AG04450 (cell line): ENCODE data around the gene IGFN1. TPM values are rescaled to one million over a fixed set of nuclear protein-coding genes. Genes with fewer than 3 reads are reported as not detected.
A peak's percentile ranks its signal among the peaks of the same experiment; 100 is the strongest.

Experiments
- CTCF ChIA-PET: fragments of 300-600, 350-600 bp; formaldehyde crosslinking; extraction: SDS; loops from one replicate; lab custom pipeline; 2022; ENCODE audit warnings: antibody characterized with exemption, inconsistent platforms; lab: Charles Lee
- POLR2A ChIA-PET: fragments of 350-600 bp; formaldehyde crosslinking; extraction: SDS; loops from one replicate; lab custom pipeline; 2021; ENCODE audit warnings: antibody characterized with exemption, inconsistent platforms; lab: Yijun Ruan, JAX
- DNase-seq: peaks from one replicate; pipeline ENCODE4 v3.0.0-alpha.2; 2011; ENCODE audit warnings: low read depth, low spot score
- H3K27ac ChIP-seq: one replicate; pipeline ENCODE4 v1.5.1; 2012; ENCODE audit warnings: low read depth, low read length, control low read depth
- H3K27me3 ChIP-seq: one replicate; pipeline ENCODE4 v1.6.0; 2012; ENCODE audit warnings: low read length; ENCODE audit not compliant: control insufficient read depth, insufficient read depth
- H3K4me3 ChIP-seq: 2 replicates; pipeline ENCODE4 v1.5.1; 2011; ENCODE audit warnings: mild to moderate bottlenecking, low read depth, low read length, control low read depth
- H3K9me3 ChIP-seq: 2 replicates; pipeline ENCODE4 v1.5.1; 2012; ENCODE audit warnings: low read length; ENCODE audit not compliant: control insufficient read depth, insufficient read depth
- polyA minus RNA-seq: library from RNA; depleted of rRNA, polyadenylated mRNA; stranded (reverse); fragments of >200 nt; gene quantifications from 2 replicates; pipeline ENCODE4 v1.2.3, GENCODE V29; 2011; rRNA and poly(A)+ RNA removed
- polyA plus RNA-seq: library from polyadenylated mRNA; depleted of rRNA; stranded (reverse); fragments of >200 nt; gene quantifications from 2 replicates; pipeline ENCODE4 v1.2.3, GENCODE V29; 2011; rRNA removed
- TF ChIP-seq, protein P1 (sequence below): IDR thresholded peaks from 2 replicates; pipeline ENCODE4 v1.5.1; 2011; ENCODE audit warnings: low read depth, low read length, control low read depth, inconsistent platforms

The IGFN1 gene
- polyA plus RNA-seq, result 0.01 TPM in 1 of 2 replicates, not detected in the other
- polyA minus RNA-seq, result 0.05 TPM in 1 of 2 replicates, not detected in the other

GRCh38 chr1:201190624-201191051 is at the start of gene IGFN1:
Gene IGFN1, plus strand, starts transcription at chr1:201190824. Its CDS starts 2,470 bp downstream, at chr1:201193294.
- H3K27me3 ChIP-seq, result no peaks in the 10 kb centered on the region
- ChIA-PET POLR2A (no interaction called here), CTCF (no interaction called here)
- no peak for DNase-seq
- H3K27ac ChIP-seq, result peak within 1 kb of the TSS; percentile 11
- no peak within 1 kb of the TSS for H3K4me3 ChIP-seq
- peaks cover 2% of the 10 kb centered on the region; the same call in 1 of the 2 replicates for H3K9me3 ChIP-seq
- TF ChIP-seq, protein P1, sequence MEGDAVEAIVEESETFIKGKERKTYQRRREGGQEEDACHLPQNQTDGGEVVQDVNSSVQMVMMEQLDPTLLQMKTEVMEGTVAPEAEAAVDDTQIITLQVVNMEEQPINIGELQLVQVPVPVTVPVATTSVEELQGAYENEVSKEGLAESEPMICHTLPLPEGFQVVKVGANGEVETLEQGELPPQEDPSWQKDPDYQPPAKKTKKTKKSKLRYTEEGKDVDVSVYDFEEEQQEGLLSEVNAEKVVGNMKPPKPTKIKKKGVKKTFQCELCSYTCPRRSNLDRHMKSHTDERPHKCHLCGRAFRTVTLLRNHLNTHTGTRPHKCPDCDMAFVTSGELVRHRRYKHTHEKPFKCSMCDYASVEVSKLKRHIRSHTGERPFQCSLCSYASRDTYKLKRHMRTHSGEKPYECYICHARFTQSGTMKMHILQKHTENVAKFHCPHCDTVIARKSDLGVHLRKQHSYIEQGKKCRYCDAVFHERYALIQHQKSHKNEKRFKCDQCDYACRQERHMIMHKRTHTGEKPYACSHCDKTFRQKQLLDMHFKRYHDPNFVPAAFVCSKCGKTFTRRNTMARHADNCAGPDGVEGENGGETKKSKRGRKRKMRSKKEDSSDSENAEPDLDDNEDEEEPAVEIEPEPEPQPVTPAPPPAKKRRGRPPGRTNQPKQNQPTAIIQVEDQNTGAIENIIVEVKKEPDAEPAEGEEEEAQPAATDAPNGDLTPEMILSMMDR, result no peak

DNA sequence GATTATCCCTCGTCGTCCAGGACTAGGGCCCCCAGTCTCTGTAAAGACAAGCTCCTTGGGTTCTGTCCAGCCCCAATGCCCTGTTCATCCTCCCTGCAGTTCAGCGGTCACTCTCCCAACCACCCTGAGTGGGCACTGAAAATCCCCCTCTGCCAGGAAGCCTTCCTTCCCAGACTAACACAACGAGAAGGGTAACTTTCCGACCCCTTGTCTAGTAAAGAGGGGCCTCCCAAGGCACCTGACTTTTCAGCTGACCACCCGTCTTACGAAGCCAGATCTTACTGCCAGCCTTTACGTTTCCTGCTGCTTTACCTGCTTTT is 49.7 kb upstream of the IGFN1 start:
- POLR2A ChIA-PET, result no interaction called here
- DNase-seq, result no peak
- no peak overlapping the region for H3K4me3 ChIP-seq
- H3K9me3 ChIP-seq, result no peaks in the 10 kb centered on the region
- H3K27me3 ChIP-seq, result no peaks in the 10 kb centered on the region
- no peak overlapping the region for H3K27ac ChIP-seq
- TF ChIP-seq, protein P1, result no peak
- CTCF ChIA-PET, result interaction anchor here (1.8 kb wide), 1 partner anchor 8 kb away, joined by 4 read pairs; no protein-coding TSS in a partner anchor

DNA sequence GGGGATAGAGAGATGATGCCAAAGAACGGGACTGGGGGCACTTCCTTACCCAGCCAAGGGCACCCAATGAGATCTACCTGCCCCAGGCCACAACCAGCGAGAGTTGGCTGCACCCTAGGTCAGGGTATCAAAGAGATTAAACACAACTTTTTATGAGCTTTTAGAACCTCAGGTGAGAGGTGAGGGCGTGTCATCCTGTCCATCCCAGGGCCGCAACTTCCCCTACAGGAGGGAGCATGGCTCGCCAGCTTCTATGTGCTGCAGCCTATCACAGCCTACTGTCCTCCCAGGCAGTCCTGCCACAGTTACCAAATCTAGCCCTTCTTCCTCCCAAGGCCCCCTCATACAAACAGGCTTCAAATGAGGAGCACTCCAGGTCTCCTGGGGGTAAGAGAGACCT is 49.2 kb upstream of the IGFN1 start:
- TF ChIP-seq, protein P1, result no peak
- ChIA-PET POLR2A (no interaction called here), CTCF (no interaction called here)
- no peaks in the 10 kb centered on the region for H3K9me3 ChIP-seq
- no peak overlapping the region for H3K4me3 ChIP-seq
- H3K27me3 ChIP-seq, result no peaks in the 10 kb centered on the region
- H3K27ac ChIP-seq, result no peak overlapping the region
- no peak for DNase-seq

GRCh38 chr1:201142011-201142848 is 48.4 kb upstream of the IGFN1 start:
- CTCF ChIA-PET, result no interaction called here
- Histone ChIP-seq H3K4me3 (no peak overlapping the region), H3K27me3 (no peaks in the 10 kb centered on the region), H3K9me3 (no peaks in the 10 kb centered on the region), H3K27ac (no peak overlapping the region)
- TF ChIP-seq, protein P1, result no peak
- no peak for DNase-seq
- POLR2A ChIA-PET, result no interaction called here
